GM19328 (cell line): ENCODE data around the gene ICE1.

ENCODE experiments used
- ATAC-seq: cut with Tn5 transposase; IDR thresholded peaks from one replicate; pipeline ENCODE4 v1.9.1; 2021; ENCODE audit warnings: mild to moderate bottlenecking, moderate library complexity; ENCODE audit not compliant: unreplicated experiment

ICE1 gene

DNA sequence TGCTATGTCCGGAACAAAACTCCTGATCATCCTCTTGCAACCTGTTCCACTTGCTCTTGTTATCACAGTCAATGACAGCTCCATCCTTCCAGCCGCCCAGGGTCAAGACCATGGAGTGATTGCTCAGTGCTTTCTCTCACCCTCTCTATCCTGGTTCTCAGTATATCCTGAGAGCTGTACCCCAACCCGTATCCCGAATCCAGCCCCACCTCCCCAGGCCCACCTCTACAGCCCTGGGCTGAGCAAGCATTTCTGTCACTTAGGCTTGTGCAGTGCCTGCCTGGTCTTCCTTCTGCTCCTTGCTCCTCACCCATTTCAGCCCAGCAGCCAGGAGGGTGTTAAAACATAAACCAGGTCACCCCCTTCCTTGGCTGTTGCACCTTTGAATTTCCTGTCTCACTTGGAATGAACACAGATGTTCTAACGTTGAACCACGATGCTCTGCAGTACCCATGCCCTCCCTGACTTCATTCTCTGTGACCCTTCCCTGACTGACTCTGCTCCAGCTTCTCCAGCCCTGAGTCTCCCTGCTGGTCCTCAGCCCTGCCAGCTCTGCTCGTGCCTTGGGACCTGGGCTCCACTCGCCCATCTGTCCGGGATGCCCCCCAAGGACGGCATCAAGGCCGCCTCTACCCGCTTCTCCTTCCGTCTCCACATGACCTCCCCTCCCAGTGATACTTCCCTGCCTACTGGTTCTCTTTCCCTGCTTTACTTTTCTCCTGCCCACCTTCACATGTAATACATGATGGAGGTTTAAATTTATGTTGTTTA, 110.0 kb downstream of the ICE1 start:
- no peak for ATAC-seq

GRCh38 chr5:5533927-5534326, 111.5 kb downstream of the ICE1 start:
- ATAC-seq: no peak

DNA sequence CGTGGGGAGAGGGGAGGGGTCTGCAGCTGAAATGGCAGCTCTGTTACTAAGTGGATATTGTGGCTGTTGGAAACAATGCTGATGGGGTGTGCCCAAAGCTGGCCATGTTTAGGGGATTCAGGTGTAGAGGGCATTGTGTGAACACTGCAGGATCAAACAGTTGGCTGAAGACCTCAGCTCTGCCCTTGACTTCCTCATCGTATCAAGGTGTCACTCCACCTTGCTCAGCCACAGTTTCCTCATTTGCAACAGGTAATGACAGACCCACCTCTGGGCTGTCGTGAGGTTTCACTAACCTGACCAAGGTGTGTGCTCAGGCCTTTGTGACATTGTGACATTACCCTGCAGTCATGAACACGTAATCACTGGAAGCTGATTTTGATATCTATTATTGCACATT, 111.9 kb downstream of the ICE1 start:
- no peak for ATAC-seq

- no peak for ATAC-seq
Measured at GRCh38 chr5:5536871-5537270, 114.4 kb downstream of the ICE1 start.

DNA sequence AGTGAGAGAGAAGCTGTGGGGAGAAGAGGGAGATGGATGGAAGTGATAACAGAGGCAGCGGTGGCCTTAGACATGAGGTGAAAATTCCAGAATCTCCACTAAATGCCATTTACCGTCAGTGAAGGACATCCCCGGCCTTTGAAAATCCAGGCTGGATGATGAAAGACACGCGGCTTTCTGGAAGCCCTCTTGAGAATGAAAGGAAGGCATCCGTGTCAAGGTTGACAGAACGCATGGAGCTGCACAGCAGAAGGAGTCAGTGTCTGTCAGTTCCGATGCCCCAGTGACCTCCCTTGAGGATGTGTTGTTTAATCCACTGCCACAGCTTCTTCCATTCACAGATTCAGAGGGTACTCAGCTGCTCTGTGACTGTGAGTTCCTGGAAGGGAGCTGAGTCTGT, 114.9 kb downstream of the ICE1 start:
- no peak for ATAC-seq

- ATAC-seq: no peak
Measured at GRCh38 chr5:5539590-5539989, 117.1 kb downstream of the ICE1 start.
